A673 (cell line): ENCODE data around the gene CENPV. TPM values are rescaled to one million over a fixed set of nuclear protein-coding genes. Genes with fewer than 3 reads are reported as not detected.
A peak's percentile ranks its signal among the peaks of the same experiment; 100 is the strongest.

Experiments
- BruUV-seq: library from RNA; stranded (reverse); fragments of 400-500 nt; replicated peaks from 2 replicates; lab custom pipeline; 2021; lab: Mats Ljungman, UMichigan
- CTCF ChIA-PET: fragments of 300-600 bp; sonication (Branson Sonifier 250); formaldehyde crosslinking; loops from one replicate; lab custom pipeline; 2022; ENCODE audit warnings: antibody characterized with exemption; lab: Charles Lee
- POLR2A ChIA-PET: fragments of 300-600 bp; sonication (Branson Sonifier 250); formaldehyde crosslinking; loops from one replicate; lab custom pipeline; 2022; ENCODE audit warnings: antibody characterized with exemption; ENCODE audit not compliant: low non-redundant PET; lab: Charles Lee
- DNase-seq: peaks from one replicate; pipeline ENCODE4 v3.0.0-alpha.2; 2015; ENCODE audit warnings: low spot score
- H3K27ac ChIP-seq: fragments of 200-600 bp; sonication (generic); 2 replicates; pipeline ENCODE4 v1.5.1; 2016; ENCODE audit warnings: mixed run types, low read depth, mild to moderate bottlenecking, mixed read lengths, antibody characterized with exemption, low read length; ENCODE audit not compliant: poor library complexity, severe bottlenecking
- H3K27me3 ChIP-seq: fragments of 200-600 bp; sonication (generic); replicated peaks from 2 replicates; pipeline ENCODE4 v1.6.1; 2017; ENCODE audit warnings: mixed run types, low read depth, mild to moderate bottlenecking, mixed read lengths, antibody characterized with exemption, low read length; ENCODE audit not compliant: insufficient read depth, poor library complexity
- H3K36me3 ChIP-seq: fragments of 200-600 bp; sonication (generic); 2 replicates; pipeline ENCODE4 v1.6.1; 2016; ENCODE audit warnings: mixed run types, mild to moderate bottlenecking, mixed read lengths, antibody characterized with exemption, low read length; ENCODE audit not compliant: insufficient read depth, poor library complexity, severe bottlenecking
- H3K4me1 ChIP-seq: fragments of 200-600 bp; sonication (generic); 2 replicates; pipeline ENCODE4 v1.6.1; 2017; ENCODE audit warnings: mixed run types, mild to moderate bottlenecking, mixed read lengths, antibody characterized with exemption, low read length; ENCODE audit not compliant: insufficient read depth, poor library complexity, severe bottlenecking
- H3K4me3 ChIP-seq: fragments of 200-600 bp; sonication (generic); 2 replicates; pipeline ENCODE4 v1.5.1; 2016; ENCODE audit warnings: low read depth, mixed run types, mild to moderate bottlenecking, mixed read lengths, low read length; ENCODE audit not compliant: poor library complexity, severe bottlenecking
- H3K9me3 ChIP-seq: fragments of 200-600 bp; sonication (generic); 2 replicates; pipeline ENCODE4 v1.6.1; 2016; ENCODE audit warnings: mixed run types, low read depth, mild to moderate bottlenecking, mixed read lengths, antibody characterized with exemption, low read length; ENCODE audit not compliant: poor library complexity, severe bottlenecking
- CTCF ChIP-seq: fragments of 300-800, 200-600 bp; sonication (generic); conservative IDR thresholded peaks from 2 replicates; pipeline ENCODE4 v1.5.1; 2017; ENCODE audit warnings: low read depth, mild to moderate bottlenecking, antibody characterized with exemption, low read length, moderate library complexity, mixed read lengths
- EZH2 ChIP-seq: fragments of 200-600 bp; sonication (generic); IDR thresholded peaks from 2 replicates; pipeline ENCODE4 v1.6.1; 2017; ENCODE audit warnings: borderline replicate concordance, low read depth, mild to moderate bottlenecking, mixed read lengths, antibody characterized with exemption, low read length; ENCODE audit not compliant: poor library complexity, severe bottlenecking
- intact Hi-C: fragments of 100-400 bp; cut with micrococcal nuclease; formaldehyde crosslinking; loops from one replicate; pipeline ENCODE4 v1.10.0; 2022; ENCODE audit not compliant: unreplicated experiment
- total RNA-seq: library from RNA; stranded (reverse); gene quantifications from 2 replicates; pipeline ENCODE4 v1.2.3, GENCODE V29; 2021

CENPV gene
- total RNA-seq, 1 experiment from 2014 or later = 147 TPM

GRCh38 chr17:16383216-16383615 lies 29.9 kb upstream of the CENPV start:
- CTCF ChIA-PET = no interaction called here
- H3K27ac ChIP-seq = no peak overlapping the region
- TF ChIP-seq CTCF (no peak), EZH2 (no peak)
- H3K4me1 ChIP-seq = peaks cover 4% of the 10 kb centered on the region
- H3K27me3 ChIP-seq = no peaks in the 10 kb centered on the region
- BruUV-seq = no TSS peak
- POLR2A ChIA-PET = no interaction called here
- H3K36me3 ChIP-seq = peaks cover 24% of the 10 kb centered on the region
- H3K4me3 ChIP-seq = peak overlapping the region; percentile 94
- DNase-seq = no peak
- H3K9me3 ChIP-seq = no peaks in the 10 kb centered on the region
- intact Hi-C loops = no loop called here

DNA sequence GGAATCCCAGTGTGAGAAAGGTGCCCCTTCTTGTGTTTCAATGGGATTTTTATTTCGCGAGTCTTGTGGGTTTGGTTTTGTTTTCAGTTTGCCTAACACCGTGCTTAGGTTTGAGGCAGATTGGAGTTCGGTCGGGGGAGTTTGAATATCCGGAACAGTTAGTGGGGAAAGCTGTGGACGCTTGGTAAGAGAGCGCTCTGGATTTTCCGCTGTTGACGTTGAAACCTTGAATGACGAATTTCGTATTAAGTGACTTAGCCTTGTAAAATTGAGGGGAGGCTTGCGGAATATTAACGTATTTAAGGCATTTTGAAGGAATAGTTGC lies 28.2 kb upstream of the CENPV start:
- no peak for TF ChIP-seq EZH2
- TF ChIP-seq CTCF = no peak
- H3K4me1 ChIP-seq = peaks cover 4% of the 10 kb centered on the region
- no peak for DNase-seq
- intact Hi-C loops = loop anchor here (2.0 kb wide), 1 partner anchor 57 kb away; no protein-coding TSS in a partner anchor
- no peaks in the 10 kb centered on the region for H3K27me3 ChIP-seq
- H3K36me3 ChIP-seq = peaks cover 24% of the 10 kb centered on the region
- no peaks in the 10 kb centered on the region for H3K9me3 ChIP-seq
- H3K27ac ChIP-seq = peak overlapping the region; percentile 97
- BruUV-seq = no TSS peak
- H3K4me3 ChIP-seq = peak overlapping the region; percentile 94
- CTCF ChIA-PET = interaction anchor here (1.5 kb wide), 1 partner anchor 18 kb away, joined by 5 read pairs; no protein-coding TSS in a partner anchor
- POLR2A ChIA-PET = no interaction called here

DNA sequence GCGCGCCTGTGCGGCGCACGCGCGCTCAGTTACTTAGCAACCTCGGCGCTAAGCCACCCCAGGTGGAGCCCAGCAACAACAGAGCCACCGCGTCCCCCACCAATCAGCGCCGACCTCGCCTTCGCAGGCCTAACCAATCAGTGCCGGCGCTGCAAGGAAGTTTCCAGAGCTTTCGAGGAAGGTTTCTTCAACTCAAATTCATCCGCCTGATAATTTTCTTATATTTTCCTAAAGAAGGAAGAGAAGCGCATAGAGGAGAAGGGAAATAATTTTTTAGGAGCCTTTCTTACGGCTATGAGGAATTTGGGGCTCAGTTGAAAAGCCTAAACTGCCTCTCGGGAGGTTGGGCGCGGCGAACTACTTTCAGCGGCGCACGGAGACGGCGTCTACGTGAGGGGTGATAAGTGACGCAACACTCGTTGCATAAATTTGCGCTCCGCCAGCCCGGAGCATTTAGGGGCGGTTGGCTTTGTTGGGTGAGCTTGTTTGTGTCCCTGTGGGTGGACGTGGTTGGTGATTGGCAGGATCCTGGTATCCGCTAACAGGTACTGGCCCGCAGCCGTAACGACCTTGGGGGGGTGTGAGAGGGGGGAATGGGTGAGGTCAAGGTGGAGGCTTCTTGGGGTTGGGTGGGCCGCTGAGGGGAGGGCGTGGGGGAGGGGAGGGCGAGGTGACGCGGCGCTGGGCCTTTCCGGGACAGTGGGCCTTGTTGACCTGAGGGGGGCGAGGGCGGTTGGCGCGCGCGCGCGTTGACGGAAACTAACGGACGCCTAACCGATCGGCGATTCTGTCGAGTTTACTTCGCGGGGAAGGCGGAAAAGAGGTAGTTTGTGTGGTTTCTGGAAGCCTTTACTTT lies 27.6 kb upstream of the CENPV start, which contains the start of gene UBB:
Gene UBB (plus strand): TSS at position 452 of the 856 bp plus-strand sequence. CDS start 817 bp downstream, outside the sequence.
- Histone ChIP-seq H3K36me3 (peaks cover 24% of the 10 kb centered on the region), H3K27me3 (no peaks in the 10 kb centered on the region), H3K27ac (peak within 1 kb of the TSS; percentile 97), H3K9me3 (no peaks in the 10 kb centered on the region), H3K4me1 (peaks cover 4% of the 10 kb centered on the region), H3K4me3 (peak within 1 kb of the TSS; percentile 94)
- DNase-seq = peak; percentile 99
- POLR2A ChIA-PET = interaction anchor here (0.6 to 0.9 kb wide), 5 partner anchors 17 to 660 kb away, joined by 4 to 10 read pairs (median 5); no protein-coding TSS in a partner anchor
- intact Hi-C loops = loop anchor here (2.0 kb wide), 1 partner anchor 58 kb away; no protein-coding TSS in a partner anchor
- CTCF ChIA-PET = interaction anchor here (0.6 to 1.5 kb wide), 4 partner anchors 9 to 28 kb away, joined by 3 to 5 read pairs (median 4); partner anchors contain the start of gene CENPV
- BruUV-seq = no TSS peak
- 0 out of 2 replicates have a peak, but pooled peaks have one; percentile 15 for TF ChIP-seq CTCF
- no peak for TF ChIP-seq EZH2
